Measurements from ENCODE around the gene DCST1. TPM values are rescaled to one million over a fixed set of nuclear protein-coding genes. Genes with fewer than 3 reads are reported as not detected.

DCST1 gene
- polyA plus RNA-seq, 6 donors from 2014 or later, result not detected

GRCh38 chr1:155022927-155023236, 10.7 kb upstream of the DCST1 start:
- Mint-ChIP-seq H3K27me3 (no peaks in the 10 kb centered on the region), H3K9me3 (no peaks in the 10 kb centered on the region), H3K4me3 (peak overlapping the region in 1 of 8 donors; percentile 70), H3K27ac (peak overlapping the region in 1 of 6 donors; percentile 51), H3K4me1 (peaks cover 20 to 28% (median 21%) of the 10 kb centered on the region in 3 donors), H3K36me3 (no peaks in the 10 kb centered on the region)
- DNase-seq (no peak), ATAC-seq (ENCODE audit: low read depth in 2 of 2) (no peak)

DNA sequence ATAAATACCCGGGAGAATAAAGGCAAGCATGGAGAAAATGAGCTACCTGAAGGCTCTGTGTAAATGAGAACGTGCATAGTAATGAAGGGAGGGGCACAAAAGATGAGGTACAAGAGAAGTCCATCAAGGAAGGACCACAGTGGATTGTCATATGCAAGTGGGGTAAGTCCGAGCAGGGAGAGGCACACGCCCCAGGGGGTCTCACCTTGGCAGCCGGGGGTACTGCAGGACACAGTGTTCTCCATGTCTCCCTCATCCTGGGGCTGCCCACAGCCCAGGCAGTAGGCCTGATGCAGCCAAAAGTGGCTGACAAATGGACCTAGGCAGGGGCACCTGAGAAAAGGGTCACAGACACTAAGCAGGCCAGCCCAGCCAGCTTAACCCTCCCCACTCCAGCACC, 10.0 kb upstream of the DCST1 start:
- Mint-ChIP-seq H3K9me3 (no peaks in the 10 kb centered on the region), H3K27me3 (no peaks in the 10 kb centered on the region), H3K4me3 (no peak overlapping the region), H3K27ac (no peak overlapping the region), H3K36me3 (no peaks in the 10 kb centered on the region), H3K4me1 (peaks cover 13 to 25% (median 18%) of the 10 kb centered on the region in 3 donors)
- DNase-seq (no peak), ATAC-seq (ENCODE audit: low read depth in 2 of 2) (no peak)

DNA sequence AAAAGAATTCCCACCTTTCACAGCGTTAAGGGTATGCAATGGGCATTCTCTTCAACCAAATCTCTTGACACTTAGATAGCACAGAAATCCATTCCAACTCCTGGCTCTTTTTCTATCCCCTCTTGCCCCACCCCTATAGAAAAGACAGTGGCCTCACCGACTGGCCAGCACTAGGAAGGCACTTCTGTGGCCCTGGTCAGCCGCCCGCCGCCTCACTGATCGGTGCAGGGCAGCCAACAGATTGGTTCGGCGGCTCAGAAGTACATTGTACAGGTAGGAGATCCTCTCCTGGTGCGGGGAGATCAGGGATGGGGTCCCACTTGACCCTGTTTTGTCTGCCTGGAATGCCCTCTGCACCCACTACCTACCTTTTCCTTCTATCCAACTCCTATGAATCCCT, 9.3 kb upstream of the DCST1 start:
- no peak overlapping the region for H3K4me3 Mint-ChIP-seq
- ATAC-seq (ENCODE audit: low read depth in 2 of 2) (no peak), DNase-seq (no peak)
- peaks cover 7 to 18% (median 13%) of the 10 kb centered on the region in 3 donors for H3K4me1 Mint-ChIP-seq
- H3K27ac Mint-ChIP-seq, result peak overlapping the region in 1 of 6 donors; percentile 14
- no peaks in the 10 kb centered on the region for H3K9me3 Mint-ChIP-seq
- H3K36me3 Mint-ChIP-seq, result no peaks in the 10 kb centered on the region
- no peaks in the 10 kb centered on the region for H3K27me3 Mint-ChIP-seq

DNA sequence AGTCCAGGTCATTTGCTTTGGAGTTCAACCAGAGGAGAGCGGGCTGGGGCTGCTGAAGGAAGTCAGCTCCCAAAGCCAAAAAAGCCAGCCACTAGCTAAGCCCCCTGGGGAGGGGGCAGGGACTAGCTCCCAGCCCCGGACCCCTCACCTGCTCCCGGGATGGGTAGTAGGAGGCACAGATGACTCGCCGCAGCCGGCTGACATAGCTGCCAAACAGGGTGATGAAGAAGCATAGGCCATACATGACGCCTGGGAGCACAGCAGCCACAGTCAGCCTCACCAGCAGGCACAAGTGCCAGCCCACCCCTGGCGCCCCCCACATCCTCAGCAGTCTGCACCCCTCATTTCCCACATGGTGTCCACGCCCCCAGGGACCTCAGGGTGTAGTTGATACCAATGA, 7.5 kb upstream of the DCST1 start:
- Mint-ChIP-seq H3K36me3 (no peaks in the 10 kb centered on the region), H3K9me3 (no peaks in the 10 kb centered on the region), H3K4me1 (peaks cover 0 to 9% (median 4%) of the 10 kb centered on the region in 3 donors), H3K27me3 (no peaks in the 10 kb centered on the region), H3K4me3 (no peak overlapping the region), H3K27ac (no peak overlapping the region)
- no peak for DNase-seq
- no peak for ATAC-seq (ENCODE audit: low read depth in 2 of 2)

DNA sequence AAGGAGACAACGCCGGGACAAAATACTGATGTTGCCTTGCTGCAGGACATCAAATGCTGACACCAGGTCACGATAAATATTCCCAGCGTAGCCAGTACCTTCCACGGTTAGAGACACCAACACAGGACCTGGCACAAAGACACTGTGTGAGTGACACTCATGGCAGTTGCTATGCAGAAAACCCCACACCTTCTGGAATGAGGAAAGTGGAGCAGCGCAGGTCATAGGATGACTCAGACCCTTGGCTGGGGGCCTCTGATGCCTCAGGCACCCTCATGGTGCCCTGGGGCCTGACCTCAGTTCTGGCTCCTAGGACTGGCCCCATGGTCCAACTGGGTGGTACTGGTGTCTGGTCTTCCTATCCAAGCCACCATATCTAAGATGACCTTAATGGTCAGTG, 7.0 kb upstream of the DCST1 start:
- H3K4me3 Mint-ChIP-seq, result no peak overlapping the region
- H3K27me3 Mint-ChIP-seq, result no peaks in the 10 kb centered on the region
- no peak for DNase-seq
- no peak overlapping the region for H3K27ac Mint-ChIP-seq
- no peak for ATAC-seq (ENCODE audit: low read depth in 2 of 2)
- peaks cover 0 to 5% (median under 1%) of the 10 kb centered on the region in 3 donors for H3K4me1 Mint-ChIP-seq
- no peaks in the 10 kb centered on the region for H3K9me3 Mint-ChIP-seq
- H3K36me3 Mint-ChIP-seq, result no peaks in the 10 kb centered on the region

GRCh38 chr1:155029513-155030242, 3.9 kb upstream of the DCST1 start:
- H3K4me1 Mint-ChIP-seq, result no peaks in the 10 kb centered on the region

GRCh38 chr1:155030243-155030795, 3.3 kb upstream of the DCST1 start:
- Mint-ChIP-seq H3K36me3 (no peaks in the 10 kb centered on the region), H3K9me3 (no peaks in the 10 kb centered on the region), H3K4me1 (no peaks in the 10 kb centered on the region), H3K27me3 (peaks cover 0 to 10% (median 0%) of the 10 kb centered on the region in 3 donors), H3K4me3 (no peak overlapping the region), H3K27ac (no peak overlapping the region)
- ATAC-seq (ENCODE audit: low read depth in 2 of 2) (no peak), DNase-seq (no peak)

More at GRCh38 chr1:155029513-155030242, 3.9 kb upstream of the DCST1 start:
- ATAC-seq (ENCODE audit: low read depth in 2 of 2) (no peak), DNase-seq (no peak)
- H3K4me3 Mint-ChIP-seq, result no peak overlapping the region
- no peak overlapping the region for H3K27ac Mint-ChIP-seq
- no peaks in the 10 kb centered on the region for H3K9me3 Mint-ChIP-seq
- H3K36me3 Mint-ChIP-seq, result no peaks in the 10 kb centered on the region
- H3K27me3 Mint-ChIP-seq, result peaks cover 0 to 4% (median 0%) of the 10 kb centered on the region in 3 donors

GRCh38 chr1:155030899-155031298, 2.7 kb upstream of the DCST1 start:
- Mint-ChIP-seq H3K9me3 (no peaks in the 10 kb centered on the region), H3K36me3 (no peaks in the 10 kb centered on the region), H3K4me3 (no peak overlapping the region), H3K27me3 (peaks cover 0 to 10% (median 0%) of the 10 kb centered on the region in 3 donors), H3K4me1 (no peaks in the 10 kb centered on the region), H3K27ac (no peak overlapping the region)
- ATAC-seq (ENCODE audit: low read depth in 2 of 2), result no peak
- no peak for DNase-seq

- no peak for DNase-seq
- Mint-ChIP-seq H3K4me1 (no peaks in the 10 kb centered on the region), H3K27me3 (peaks cover 0 to 12% (median under 1%) of the 10 kb centered on the region in 3 donors), H3K9me3 (no peaks in the 10 kb centered on the region), H3K4me3 (no peak overlapping the region), H3K27ac (peak overlapping the region in 1 of 6 donors; percentile 60), H3K36me3 (no peaks in the 10 kb centered on the region)
- ATAC-seq (ENCODE audit: low read depth in 2 of 2), result no peak
Observed at GRCh38 chr1:155032886-155033285, 738 bp upstream of the DCST1 start.

DNA sequence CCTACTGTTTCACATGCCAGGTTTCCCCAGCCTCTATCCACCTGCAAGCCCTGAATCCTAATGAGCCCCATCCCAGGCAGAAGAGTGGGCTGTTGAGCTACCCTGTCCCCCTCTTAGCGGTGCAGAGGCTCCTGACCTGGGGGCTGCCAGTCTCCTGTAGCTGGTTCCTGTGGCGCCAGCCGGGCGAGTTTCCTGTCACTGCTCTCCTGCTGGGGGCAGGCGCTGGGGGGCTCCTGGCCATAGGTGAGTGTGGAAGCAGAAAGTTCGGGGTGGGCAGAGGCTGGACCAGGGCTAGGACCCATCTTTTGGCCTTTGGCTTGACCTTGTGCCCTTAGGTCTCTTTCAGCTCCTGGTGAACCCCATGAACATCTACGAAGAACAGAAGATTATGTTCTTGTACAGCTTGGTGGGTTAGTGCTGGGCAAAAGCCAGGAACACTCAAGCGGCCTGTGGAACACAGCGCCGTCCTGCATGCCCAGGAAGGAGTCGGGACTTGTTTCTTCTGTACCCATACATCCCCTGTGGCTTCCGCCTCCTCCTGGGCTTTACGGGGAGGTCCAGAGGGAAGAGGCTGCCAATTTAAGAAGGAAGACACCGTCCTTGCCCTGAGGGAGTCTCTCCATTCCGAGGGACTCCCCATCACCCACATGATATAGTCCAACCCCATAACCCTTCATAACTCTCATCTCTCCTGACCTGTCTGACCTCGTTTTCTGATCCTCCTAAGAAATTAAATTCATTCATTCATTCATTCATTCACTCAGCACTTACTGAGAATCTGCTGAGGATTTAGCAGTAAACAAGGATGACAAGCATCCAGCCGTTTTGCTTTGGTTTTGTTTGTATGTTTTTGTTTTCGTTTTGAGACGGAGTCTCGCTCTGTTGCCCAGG, 939 bp downstream of the DCST1 start:
- peaks cover 9 to 28% (median 13%) of the 10 kb centered on the region in 3 donors for H3K27me3 Mint-ChIP-seq
- H3K9me3 Mint-ChIP-seq, result no peaks in the 10 kb centered on the region
- DNase-seq, result no peak
- H3K36me3 Mint-ChIP-seq, result no peaks in the 10 kb centered on the region
- peak overlapping the region in 1 of 6 donors; percentile 50 for H3K27ac Mint-ChIP-seq
- no peak for ATAC-seq (ENCODE audit: low read depth in 2 of 2)
- H3K4me3 Mint-ChIP-seq, result no peak overlapping the region
- H3K4me1 Mint-ChIP-seq, result no peaks in the 10 kb centered on the region

DNA sequence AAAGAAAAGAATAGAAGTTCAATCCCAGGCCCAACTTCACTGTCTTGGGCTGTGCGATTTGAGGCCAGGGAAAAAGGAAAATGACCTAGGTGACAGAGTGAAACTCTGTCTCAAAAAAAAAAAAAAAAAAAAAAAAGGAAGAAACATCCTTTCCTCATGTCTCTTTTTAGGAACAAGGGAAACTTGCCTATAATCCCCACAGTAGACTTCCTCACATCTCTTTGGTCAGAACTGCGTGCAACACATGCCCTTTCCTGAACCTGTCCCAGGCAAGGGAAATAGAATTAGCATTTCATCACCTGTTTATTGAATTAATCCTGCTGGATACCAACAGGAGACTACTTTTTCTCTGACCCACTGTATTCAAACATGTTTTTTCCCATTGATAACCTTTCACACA, 2.3 kb downstream of the DCST1 start:
- ATAC-seq (ENCODE audit: low read depth in 2 of 2) (no peak), DNase-seq (no peak)
- Mint-ChIP-seq H3K36me3 (no peaks in the 10 kb centered on the region), H3K4me1 (no peaks in the 10 kb centered on the region), H3K27me3 (peaks cover 9 to 28% (median 14%) of the 10 kb centered on the region in 3 donors), H3K9me3 (no peaks in the 10 kb centered on the region), H3K4me3 (no peak overlapping the region), H3K27ac (no peak overlapping the region)

- ATAC-seq (ENCODE audit: low read depth in 2 of 2), result no peak
- Mint-ChIP-seq H3K9me3 (no peaks in the 10 kb centered on the region), H3K27me3 (peaks cover 9 to 28% (median 14%) of the 10 kb centered on the region in 3 donors)
Observed at GRCh38 chr1:155037043-155037442, 3.4 kb downstream of the DCST1 start.

GRCh38 chr1:155037851-155038441, 4.3 kb downstream of the DCST1 start:
- H3K27me3 Mint-ChIP-seq, result peaks cover 9 to 28% (median 19%) of the 10 kb centered on the region in 3 donors
- H3K4me3 Mint-ChIP-seq, result no peak overlapping the region
- H3K36me3 Mint-ChIP-seq, result no peaks in the 10 kb centered on the region
- no peaks in the 10 kb centered on the region for H3K4me1 Mint-ChIP-seq
- DNase-seq (no peak), ATAC-seq (ENCODE audit: low read depth in 2 of 2) (no peak)
- no peaks in the 10 kb centered on the region for H3K9me3 Mint-ChIP-seq
- H3K27ac Mint-ChIP-seq, result peak overlapping the region in 1 of 6 donors; percentile 65

More at GRCh38 chr1:155037043-155037442, 3.4 kb downstream of the DCST1 start:
- Mint-ChIP-seq H3K4me3 (peak overlapping the region in 1 of 8 donors; percentile 52), H3K4me1 (no peaks in the 10 kb centered on the region), H3K27ac (peak overlapping the region in 1 of 6 donors; percentile 62), H3K36me3 (no peaks in the 10 kb centered on the region)
- no peak for DNase-seq

Data from naive B cell (primary cell).